COR-L47 (cell line): Measurements from ENCODE around the gene NAA10.
A peak's percentile ranks its signal among the peaks of the same experiment; 100 is the strongest.

Source experiments
- DNase-seq: peaks from one replicate; lab custom pipeline; 2025; lab: John Stamatoyannopoulos, UW

NAA10 gene

GRCh38 chrX:153948847-153949805 lies 14.3 kb upstream of the NAA10 start:
- no peak for DNase-seq

DNA sequence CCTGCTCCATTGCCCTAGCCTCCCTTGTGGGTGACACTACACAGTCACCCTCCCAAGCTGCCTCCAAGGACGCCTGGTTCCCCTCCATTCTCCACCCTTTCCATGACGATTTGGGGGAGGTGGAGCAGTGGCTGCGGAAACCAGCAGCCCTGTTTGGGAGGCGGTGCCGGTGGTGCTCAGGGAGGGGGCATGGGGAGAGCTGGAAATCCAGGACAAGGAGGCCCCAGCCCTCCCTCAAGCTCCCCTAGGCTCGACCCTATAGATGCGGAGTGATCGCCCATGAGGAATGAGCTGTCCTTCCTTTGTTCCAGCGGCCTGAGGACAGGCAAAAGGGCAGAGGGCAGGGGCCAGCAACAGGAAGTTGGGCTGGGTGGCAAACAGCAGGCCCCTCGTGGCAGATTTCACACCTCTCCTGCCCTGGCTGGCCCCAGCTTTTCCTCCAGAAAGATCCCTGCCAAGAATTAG lies 13.2 kb upstream of the NAA10 start:
- DNase-seq, result no peak

DNA sequence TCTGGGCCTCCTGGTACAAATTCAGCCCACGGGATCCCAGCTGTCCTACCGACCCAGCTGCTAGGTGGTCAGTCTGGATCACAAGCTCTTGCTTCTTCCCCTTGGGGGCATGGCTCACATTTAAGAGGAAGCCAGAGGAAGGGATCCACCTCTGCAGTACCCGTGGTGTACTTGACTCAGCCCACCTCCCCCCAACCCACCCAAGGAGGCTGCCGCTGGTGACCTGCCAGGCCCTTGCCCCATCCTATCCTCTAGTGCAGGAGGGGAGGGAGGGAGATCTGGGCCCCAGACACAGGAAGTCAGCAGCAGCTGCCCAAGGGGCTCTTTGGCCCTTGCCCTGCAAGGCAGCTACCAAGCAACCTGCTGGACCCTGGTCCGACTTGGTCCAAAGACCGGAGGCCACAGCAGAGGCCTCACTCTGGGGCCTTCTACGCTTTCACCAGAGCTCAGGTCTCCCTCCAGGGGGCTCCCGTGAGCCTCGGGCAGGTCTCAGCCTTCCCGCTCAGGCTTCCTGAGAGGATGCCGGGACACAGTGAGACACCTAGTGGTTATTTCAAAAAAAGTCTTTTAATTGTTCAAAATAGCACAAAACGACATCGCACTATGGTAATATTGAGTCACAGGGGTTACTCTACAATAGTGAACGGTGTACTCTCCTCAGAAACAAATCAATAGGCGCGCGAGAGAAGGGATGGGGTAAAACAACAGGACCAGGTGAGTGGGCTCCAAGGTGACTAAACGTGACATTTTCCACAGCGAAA lies 12.4 kb upstream of the NAA10 start:
- peak; percentile 54 for DNase-seq

GRCh38 chrX:153945956-153946943 lies 11.4 kb upstream of the NAA10 start:
- no peak for DNase-seq

DNA sequence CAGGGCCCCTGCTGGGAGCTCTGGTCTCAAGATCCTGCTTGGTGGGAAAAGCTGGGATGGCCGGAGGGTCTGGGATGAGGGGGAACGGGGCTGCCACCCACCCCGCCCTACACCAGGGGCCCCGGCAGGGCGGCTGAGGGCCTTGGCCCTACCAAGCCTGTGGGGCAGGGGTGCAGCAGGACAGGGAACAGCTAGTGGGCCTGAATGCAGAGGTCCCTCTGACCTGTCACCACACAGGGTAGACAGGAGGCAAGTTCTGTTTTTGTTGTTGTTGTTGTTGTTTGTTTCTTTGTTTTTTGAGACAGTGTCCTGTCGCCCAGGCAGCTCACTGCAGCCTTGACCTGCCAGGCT lies 9.9 kb upstream of the NAA10 start:
- DNase-seq, result no peak

GRCh38 chrX:153944140-153944799 lies 9.4 kb upstream of the NAA10 start, which contains the start of gene RENBP:
Gene RENBP, minus strand, starts transcription at chrX:153944643. Its CDS starts 33 bp downstream, at chrX:153944610.
- no peak for DNase-seq

DNA sequence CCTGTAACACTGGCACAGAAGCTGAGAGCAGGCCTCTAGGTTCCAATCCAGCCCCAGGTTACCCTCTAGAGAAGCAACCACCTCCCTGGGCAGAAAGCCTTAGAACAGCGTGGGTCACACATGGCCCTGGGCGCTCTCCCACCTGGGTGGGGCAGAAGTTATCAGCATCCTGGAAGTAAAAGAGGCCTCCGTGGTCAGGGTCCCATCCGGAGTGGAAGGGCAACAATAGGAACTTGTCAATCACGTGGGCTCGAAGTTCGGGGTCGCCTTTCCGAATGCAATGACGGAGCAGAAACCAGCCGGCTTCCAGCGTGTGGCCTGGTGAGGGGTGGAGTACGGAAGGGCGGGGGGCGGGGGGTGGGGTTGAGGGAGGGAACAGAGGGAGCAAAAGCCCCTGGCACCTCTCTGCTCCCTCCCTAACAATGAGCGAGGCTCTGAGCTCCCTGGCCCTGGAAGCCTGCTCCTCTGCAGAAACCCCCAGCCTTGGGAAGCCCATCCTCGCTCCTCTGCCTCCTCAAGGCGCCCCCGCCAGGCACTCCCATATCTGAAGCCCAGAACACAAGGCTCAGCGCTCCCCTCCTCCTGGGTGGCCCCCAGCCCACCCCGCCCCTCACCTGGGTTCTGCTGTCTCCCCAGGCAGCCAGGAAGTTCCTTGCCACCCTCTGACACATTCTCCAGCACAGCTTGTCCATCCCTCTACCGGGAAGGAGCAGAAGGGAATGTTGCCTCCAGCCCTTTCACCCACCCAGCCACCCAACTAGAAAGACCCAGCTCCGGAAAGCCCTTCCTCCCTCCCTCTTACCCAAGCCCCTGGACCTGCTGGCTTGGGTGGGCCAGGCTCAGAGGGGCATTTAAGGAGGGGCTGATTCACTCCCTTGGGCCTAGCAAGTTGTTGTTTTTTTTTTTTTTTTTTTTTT lies 6.8 kb upstream of the NAA10 start:
- DNase-seq, result no peak

DNA sequence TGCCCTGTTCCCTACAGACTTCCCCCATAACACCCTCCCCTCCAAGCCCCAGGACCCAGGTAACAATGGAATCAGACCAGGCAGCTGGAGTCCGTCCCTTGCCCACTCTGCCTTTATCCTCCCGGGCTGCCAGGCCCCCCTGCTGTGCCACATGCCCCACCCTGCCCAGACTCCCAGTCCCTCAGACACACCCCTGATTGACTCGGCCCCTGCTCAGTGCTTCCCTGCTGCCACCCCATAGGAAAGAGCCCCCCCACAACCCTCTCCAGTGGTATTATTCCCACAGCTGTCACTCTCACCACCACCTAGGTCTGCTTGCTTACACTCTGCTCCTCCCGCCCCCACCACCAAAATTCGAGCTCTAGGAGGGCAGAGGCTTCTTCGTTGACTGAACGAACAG lies 4.7 kb upstream of the NAA10 start:
- DNase-seq, result peak; percentile 28

DNA sequence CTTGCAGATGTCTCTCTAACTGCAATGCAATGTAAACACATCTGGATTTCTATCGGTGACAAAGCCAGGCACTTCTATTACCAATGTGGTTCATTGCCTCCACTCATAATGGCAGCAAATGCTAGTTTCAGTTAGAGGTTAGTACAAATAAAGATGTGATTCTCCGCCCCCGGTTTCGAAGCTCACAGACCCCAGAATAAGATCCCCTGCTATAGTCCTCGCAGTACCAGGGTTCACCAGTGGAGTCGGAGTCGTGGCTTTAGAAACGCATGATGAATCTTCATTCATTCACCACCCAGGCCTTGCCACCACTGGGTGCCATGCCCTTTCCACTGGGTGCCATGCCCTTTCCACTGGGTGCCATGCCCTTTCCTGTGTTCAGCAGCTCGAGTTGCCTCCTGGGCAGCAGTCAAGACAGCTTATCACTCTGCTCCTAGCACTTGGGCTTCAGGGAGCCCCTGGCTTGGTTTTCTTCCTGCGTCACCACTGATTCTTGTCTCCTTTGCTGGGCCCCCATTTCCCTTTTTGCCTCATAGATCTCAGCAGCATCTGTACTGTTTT lies 3.5 kb upstream of the NAA10 start:
- no peak for DNase-seq

GRCh38 chrX:153937056-153937455 lies 2.2 kb upstream of the NAA10 start:
- no peak for DNase-seq

DNA sequence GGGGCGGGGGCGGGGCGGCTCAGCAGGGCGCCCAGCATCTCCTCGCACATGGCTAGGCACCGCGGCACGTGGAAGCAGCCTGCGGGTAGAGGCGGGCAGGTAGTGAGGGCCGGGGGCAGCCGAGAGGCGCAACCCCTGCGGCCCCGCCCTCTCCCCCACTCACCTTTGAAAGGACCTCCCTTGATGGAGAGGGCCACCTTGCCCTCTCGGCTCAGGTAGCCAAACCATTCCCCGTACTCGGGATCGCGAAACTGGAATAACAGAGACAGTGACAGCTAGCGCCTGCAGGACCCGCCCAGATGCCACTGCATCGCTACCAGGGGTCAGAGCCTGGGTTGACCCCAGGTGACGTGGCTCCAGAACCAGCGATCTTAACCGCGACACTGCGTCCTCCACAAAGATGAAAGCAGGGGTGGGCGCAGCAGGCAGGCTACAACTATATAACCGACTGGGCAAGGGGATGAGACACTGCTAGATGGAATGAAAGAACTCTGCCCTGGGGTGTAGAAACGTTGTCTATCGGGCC lies 552 bp upstream of the NAA10 start:
- DNase-seq, result no peak

- DNase-seq, result no peak
Measured at GRCh38 chrX:153934148-153934761, 582 bp downstream of the NAA10 start.

GRCh38 chrX:153933748-153934147 lies 1.1 kb downstream of the NAA10 start:
- no peak for DNase-seq

DNA sequence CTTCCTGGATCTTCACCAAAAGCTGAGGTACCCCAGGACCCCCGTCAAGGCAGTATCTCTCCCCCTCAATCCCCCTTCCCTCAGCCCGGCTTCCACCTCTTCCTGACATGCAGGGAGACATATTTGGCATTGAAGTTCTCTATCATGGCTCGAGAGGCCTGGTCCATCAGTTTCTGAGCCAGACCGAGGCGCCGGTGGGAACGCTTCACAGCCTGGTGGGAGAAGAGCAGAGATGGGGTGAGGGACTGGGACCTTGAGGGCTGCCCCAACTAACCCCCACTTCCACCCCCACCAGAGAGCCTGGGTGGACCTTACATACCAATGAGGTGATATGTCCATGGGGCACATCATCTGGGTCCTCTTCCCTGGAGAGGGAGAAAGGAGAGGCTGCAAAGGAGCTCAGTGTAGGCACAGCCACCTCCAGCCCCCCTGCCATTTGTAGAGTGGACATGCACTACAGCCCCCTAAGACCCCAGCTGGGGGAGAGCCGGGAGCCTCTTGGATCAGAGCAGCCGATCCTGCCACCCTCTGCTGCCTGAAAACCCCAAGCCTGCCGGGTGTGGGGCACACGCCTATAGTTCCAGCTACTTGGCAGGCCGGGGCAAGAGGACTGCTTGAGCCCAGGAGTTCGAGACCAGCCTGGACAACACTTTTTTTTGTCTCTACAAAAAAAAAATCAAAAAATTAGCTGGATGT lies 2.5 kb downstream of the NAA10 start:
- DNase-seq, result no peak

GRCh38 chrX:153931748-153932147 lies 3.1 kb downstream of the NAA10 start:
- DNase-seq, result no peak

GRCh38 chrX:153931151-153931550 lies 3.7 kb downstream of the NAA10 start:
- no peak for DNase-seq

- no peak for DNase-seq
Measured at GRCh38 chrX:153930011-153930910, 4.6 kb downstream of the NAA10 start.
